ENCODE measurements around the gene VPREB1. TPM values are rescaled to one million over a fixed set of nuclear protein-coding genes. Genes with fewer than 3 reads are reported as not detected.

The VPREB1 gene
- total RNA-seq, 6 experiments from 2014 or later = not detected

- Histone ChIP-seq H3K36me3 (no peaks in the 10 kb centered on the region), H3K4me3 (no peak overlapping the region), H3K9me3 (no peaks in the 10 kb centered on the region), H3K27me3 (peaks cover 0 to 3% of the 10 kb centered on the region in 2 donors), H3K4me1 (no peaks in the 10 kb centered on the region), H3K27ac (no peak overlapping the region)
- intact Hi-C loops (cut with DNase I) = loop anchor here in 1 of 2 donors (10.0 kb wide), 1 partner anchor 124 kb away; no protein-coding TSS in a partner anchor
- TF ChIP-seq, protein P1, sequence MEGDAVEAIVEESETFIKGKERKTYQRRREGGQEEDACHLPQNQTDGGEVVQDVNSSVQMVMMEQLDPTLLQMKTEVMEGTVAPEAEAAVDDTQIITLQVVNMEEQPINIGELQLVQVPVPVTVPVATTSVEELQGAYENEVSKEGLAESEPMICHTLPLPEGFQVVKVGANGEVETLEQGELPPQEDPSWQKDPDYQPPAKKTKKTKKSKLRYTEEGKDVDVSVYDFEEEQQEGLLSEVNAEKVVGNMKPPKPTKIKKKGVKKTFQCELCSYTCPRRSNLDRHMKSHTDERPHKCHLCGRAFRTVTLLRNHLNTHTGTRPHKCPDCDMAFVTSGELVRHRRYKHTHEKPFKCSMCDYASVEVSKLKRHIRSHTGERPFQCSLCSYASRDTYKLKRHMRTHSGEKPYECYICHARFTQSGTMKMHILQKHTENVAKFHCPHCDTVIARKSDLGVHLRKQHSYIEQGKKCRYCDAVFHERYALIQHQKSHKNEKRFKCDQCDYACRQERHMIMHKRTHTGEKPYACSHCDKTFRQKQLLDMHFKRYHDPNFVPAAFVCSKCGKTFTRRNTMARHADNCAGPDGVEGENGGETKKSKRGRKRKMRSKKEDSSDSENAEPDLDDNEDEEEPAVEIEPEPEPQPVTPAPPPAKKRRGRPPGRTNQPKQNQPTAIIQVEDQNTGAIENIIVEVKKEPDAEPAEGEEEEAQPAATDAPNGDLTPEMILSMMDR (IDR thresholded peaks at IDR 0.05) = no peak
- TF ChIP-seq POLR2A (IDR thresholded peaks at IDR 0.05) = no peak
- no peak for DNase-seq
- WGBS (ENCODE audit: insufficient coverage, low coverage, low lambda C conversion rate, missing lambda C conversion rate) = 63% methylated on average over 2 of the region's 4 CpGs
- ATAC-seq = peak in 1 of 4 donors; percentile 5
These were observed 43.9 kb upstream of the VPREB1 start for GRCh38 chr22:22200569-22201184.

- intact Hi-C loops (cut with DNase I) = loop anchor here in 1 of 2 donors (10.0 kb wide), 1 partner anchor 123 kb away; no protein-coding TSS in a partner anchor
- no peak overlapping the region for H3K4me3 ChIP-seq
- H3K9me3 ChIP-seq = no peaks in the 10 kb centered on the region
- ATAC-seq (peak in 2 of 4 donors; percentile 67 to 77), DNase-seq (peak in 1 of 3 donors; percentile 63)
- H3K27me3 ChIP-seq = peaks cover 0 to 3% of the 10 kb centered on the region in 2 donors
- H3K27ac ChIP-seq = no peak overlapping the region
- H3K4me1 ChIP-seq = no peaks in the 10 kb centered on the region
- 30% methylated on average over 4 of the region's 11 CpGs for WGBS (ENCODE audit: insufficient coverage, low coverage, low lambda C conversion rate, missing lambda C conversion rate)
- TF ChIP-seq POLR2A (IDR thresholded peaks at IDR 0.05) = no peak
- TF ChIP-seq, protein P1 (IDR thresholded peaks at IDR 0.05) = peak in 2 of 4 donors; percentile 28 to 83
- no peaks in the 10 kb centered on the region for H3K36me3 ChIP-seq
These were observed 43.2 kb upstream of the VPREB1 start for GRCh38 chr22:22201185-22201929.

DNA sequence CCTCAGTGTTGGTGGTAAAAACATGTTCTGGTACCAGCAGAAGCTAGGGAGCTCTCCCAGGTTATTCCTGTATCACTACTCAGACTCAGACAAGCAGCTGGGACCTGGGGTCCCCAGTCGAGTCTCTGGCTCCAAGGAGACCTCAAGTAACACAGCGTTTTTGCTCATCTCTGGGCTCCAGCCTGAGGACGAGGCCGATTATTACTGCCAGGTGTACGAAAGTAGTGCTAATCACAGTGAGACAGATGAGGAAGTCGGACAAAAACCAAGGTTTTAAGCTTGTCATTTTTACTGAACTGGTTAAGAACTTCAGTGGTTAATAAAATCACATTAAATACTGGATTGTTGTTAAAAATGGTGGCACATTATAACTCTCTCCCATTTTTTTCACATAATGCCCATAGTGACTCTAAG, 42.6 kb upstream of the VPREB1 start:
- H3K27ac ChIP-seq = no peak overlapping the region
- no peak for ATAC-seq
- H3K4me3 ChIP-seq = no peak overlapping the region
- no peak for TF ChIP-seq POLR2A (IDR thresholded peaks at IDR 0.05)
- no peaks in the 10 kb centered on the region for H3K9me3 ChIP-seq
- H3K4me1 ChIP-seq = no peaks in the 10 kb centered on the region
- no peak for DNase-seq
- no peaks in the 10 kb centered on the region for H3K36me3 ChIP-seq
- WGBS (ENCODE audit: insufficient coverage, low coverage, low lambda C conversion rate, missing lambda C conversion rate) = 40% methylated on average over 5 of the region's 6 CpGs
- intact Hi-C loops (cut with DNase I) = loop anchor here in 1 of 2 donors (10.0 kb wide), 1 partner anchor 123 kb away; no protein-coding TSS in a partner anchor
- peaks cover 0 to 3% of the 10 kb centered on the region in 2 donors for H3K27me3 ChIP-seq

DNA sequence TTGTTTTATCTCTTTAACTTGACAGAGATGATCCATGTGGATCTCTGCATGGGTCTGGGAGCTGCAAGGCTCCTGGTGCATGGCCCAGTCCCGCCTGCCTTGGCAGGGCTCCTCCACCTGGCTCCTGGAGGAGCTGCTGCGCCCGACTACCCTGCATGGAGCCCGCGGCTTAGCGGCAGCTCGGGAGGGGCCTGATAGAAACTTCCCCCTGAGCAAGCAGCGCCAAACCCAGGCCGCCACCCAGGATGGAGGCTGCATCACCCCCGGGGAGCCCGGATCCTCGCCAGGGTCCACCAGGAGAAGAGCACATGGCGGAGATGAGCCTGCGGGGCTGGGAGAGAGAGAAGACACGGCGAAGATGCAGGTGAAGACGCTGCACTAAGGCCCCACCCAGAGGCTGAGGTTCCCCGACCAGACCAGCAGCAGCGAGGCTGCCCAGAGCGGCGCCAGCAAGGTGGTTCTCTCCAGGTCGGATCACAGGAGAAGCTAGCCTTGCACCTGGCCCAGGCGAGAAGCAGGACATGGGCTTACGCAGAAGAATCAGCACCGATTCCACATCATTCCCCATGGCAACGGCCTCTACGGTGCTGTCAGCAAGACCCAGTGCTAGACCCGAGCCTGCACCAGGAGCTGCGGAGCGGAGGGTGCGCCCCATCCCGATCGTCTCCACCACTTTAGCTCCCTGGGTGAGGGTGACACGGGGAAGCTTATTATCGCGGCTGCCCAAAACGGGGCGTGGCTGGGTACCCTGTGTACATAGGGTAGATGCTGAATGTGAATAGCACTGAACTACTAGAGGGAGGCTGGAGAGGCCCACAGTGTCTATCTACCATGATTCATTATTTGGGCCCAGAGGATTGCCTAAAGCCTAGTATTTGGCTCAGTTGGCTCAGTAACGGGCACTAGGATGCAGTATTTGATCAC, 41.3 kb upstream of the VPREB1 start:
- Histone ChIP-seq H3K9me3 (no peaks in the 10 kb centered on the region), H3K27ac (no peak overlapping the region), H3K4me3 (no peak overlapping the region), H3K36me3 (no peaks in the 10 kb centered on the region), H3K27me3 (peaks cover 0 to 3% of the 10 kb centered on the region in 2 donors), H3K4me1 (no peaks in the 10 kb centered on the region)
- 56% methylated on average over 10 of the region's 39 CpGs for WGBS (ENCODE audit: insufficient coverage, low coverage, low lambda C conversion rate, missing lambda C conversion rate)
- intact Hi-C loops (cut with DNase I) = loop anchor here in 1 of 2 donors (10.0 kb wide), 1 partner anchor 121 kb away; no protein-coding TSS in a partner anchor
- no peak for ATAC-seq
- TF ChIP-seq, protein P1 (IDR thresholded peaks at IDR 0.05) = no peak
- no peak for TF ChIP-seq POLR2A (IDR thresholded peaks at IDR 0.05)
- DNase-seq = no peak

Data from right lobe of liver (tissue), 6 donors.